ENCODE data around the gene LAG3.

Gene LAG3

GRCh38 chr12:6752921-6753771 lies 19.2 kb upstream of the LAG3 start, which contains the start of gene MLF2:
Gene MLF2, minus strand, starts transcription at chr12:6753141. Its CDS starts 807 bp downstream, at chr12:6752334.
- peak; percentile 99 for DNase-seq (ENCODE audit: extremely low spot score)
- CTCF ChIA-PET: interaction anchor here (0.6 to 5.9 kb wide), 59 partner anchors 9 to 394 kb away, joined by 3 to 80 read pairs (median 5); partner anchors contain the start of genes CD4, CDCA3, COPS7A and GNB3
- TF ChIP-seq CTCF (IDR thresholded peaks at IDR 0.05; ENCODE audit: control extremely low read depth, extremely low read depth, low read depth, missing control alignments): peak; percentile 96
- POLR2A ChIA-PET: interaction anchor here (1.0 to 2.0 kb wide), 7 partner anchors 11 to 283 kb away, joined by 3 to 15 read pairs (median 6); partner anchors contain the start of genes COPS7A, PTMS, TPI1 and VAMP1

GRCh38 chr12:6753772-6754356 lies 18.5 kb upstream of the LAG3 start:
- DNase-seq (ENCODE audit: extremely low spot score): no peak
- POLR2A ChIA-PET: interaction anchor here (0.9 to 2.0 kb wide), 4 partner anchors 10 to 114 kb away, joined by 4 to 15 read pairs (median 7); partner anchors contain the start of genes COPS7A, PTMS and TPI1
- no peak for TF ChIP-seq CTCF (IDR thresholded peaks at IDR 0.05; ENCODE audit: control extremely low read depth, extremely low read depth, low read depth, missing control alignments)
- CTCF ChIA-PET: interaction anchor here (0.6 to 5.9 kb wide), 45 partner anchors 8 to 222 kb away, joined by 3 to 80 read pairs (median 6); partner anchors contain the start of genes CDCA3, COPS7A, GNB3 and GPR162

GRCh38 chr12:6754411-6754810 lies 17.9 kb upstream of the LAG3 start:
- ChIA-PET POLR2A (interaction anchor here (0.9 to 1.6 kb wide), 3 partner anchors 9 to 113 kb away, joined by 4 to 9 read pairs (median 5); partner anchors contain the start of genes COPS7A and TPI1), CTCF (interaction anchor here (0.6 to 5.9 kb wide), 39 partner anchors 8 to 221 kb away, joined by 3 to 80 read pairs (median 6); partner anchors contain the start of genes CDCA3, COPS7A, GNB3 and GPR162)
- DNase-seq (ENCODE audit: extremely low spot score): no peak
- TF ChIP-seq CTCF (IDR thresholded peaks at IDR 0.05; ENCODE audit: control extremely low read depth, extremely low read depth, low read depth, missing control alignments): no peak

- ChIA-PET CTCF (interaction anchor here (1.7 kb wide), 1 partner anchor 10 kb away, joined by 11 read pairs; the partner anchor contains the start of gene PTMS), POLR2A (no interaction called here)
- no peak for DNase-seq (ENCODE audit: extremely low spot score)
- TF ChIP-seq CTCF (IDR thresholded peaks at IDR 0.05; ENCODE audit: control extremely low read depth, extremely low read depth, low read depth, missing control alignments): no peak
Measured at GRCh38 chr12:6757028-6757690, 15.2 kb upstream of the LAG3 start.

- no peak for DNase-seq (ENCODE audit: extremely low spot score)
- no peak for TF ChIP-seq CTCF (IDR thresholded peaks at IDR 0.05; ENCODE audit: control extremely low read depth, extremely low read depth, low read depth, missing control alignments)
- CTCF ChIA-PET: interaction anchor here (1.0 to 1.7 kb wide), 6 partner anchors 8 to 84 kb away, joined by 3 to 11 read pairs (median 3); partner anchors contain the start of genes LAG3 and PTMS
- POLR2A ChIA-PET: interaction anchor here (0.6 to 1.6 kb wide), 2 partner anchors 109 to 281 kb away, joined by 3 to 4 read pairs; partner anchors contain the start of gene TPI1
Measured at GRCh38 chr12:6758506-6759095, 13.7 kb upstream of the LAG3 start.
